Smooth muscle cell (in vitro differentiated cells): ENCODE data around the gene CPB1. TPM values are rescaled to one million over a fixed set of nuclear protein-coding genes. Genes with fewer than 3 reads are reported as not detected.

Experiments
- DNase-seq: peaks from one replicate; lab custom pipeline; 2025; ENCODE audit not compliant: unreplicated experiment; lab: John Stamatoyannopoulos, UW
- H2AFZ ChIP-seq: fragments of 200-600 bp; sonication (generic); 2 replicates; pipeline ENCODE4 v1.6.0; 2016; ENCODE audit warnings: antibody characterized with exemption, low read depth, mild to moderate bottlenecking
- H3F3A ChIP-seq: fragments of 200-600 bp; sonication (generic); 2 replicates; pipeline ENCODE4 v1.6.0; 2017; ENCODE audit warnings: antibody characterized with exemption, low read depth
- H3K27ac ChIP-seq: fragments of 200-600 bp; sonication (generic); 2 replicates; pipeline ENCODE4 v1.5.1; 2016; ENCODE audit warnings: low read depth, mild to moderate bottlenecking
- H3K27me3 ChIP-seq: fragments of 200-600 bp; sonication (generic); 2 replicates; pipeline ENCODE4 v1.6.1; 2016; ENCODE audit warnings: low read depth, mild to moderate bottlenecking
- H3K36me3 ChIP-seq: fragments of 200-600 bp; sonication (generic); 2 replicates; pipeline ENCODE4 v1.5.1; 2016; ENCODE audit warnings: low read depth
- H3K4me1 ChIP-seq: fragments of 200-600 bp; sonication (generic); 2 replicates; pipeline ENCODE4 v1.5.1; 2016; ENCODE audit warnings: low read depth
- H3K4me2 ChIP-seq: fragments of 200-600 bp; sonication (generic); 2 replicates; pipeline ENCODE4 v1.6.0; 2016; ENCODE audit warnings: mild to moderate bottlenecking
- H3K4me3 ChIP-seq: fragments of 200-600 bp; sonication (generic); 2 replicates; pipeline ENCODE4 v1.5.1; 2016; ENCODE audit warnings: mild to moderate bottlenecking
- H3K79me2 ChIP-seq: fragments of 200-600 bp; sonication (generic); 2 replicates; pipeline ENCODE4 v1.6.0; 2016; ENCODE audit warnings: low read depth, mild to moderate bottlenecking
- H3K9ac ChIP-seq: fragments of 200-600 bp; sonication (generic); 2 replicates; pipeline ENCODE4 v1.6.0; 2016; ENCODE audit warnings: low read depth
- H3K9me3 ChIP-seq: fragments of 200-600 bp; sonication (generic); replicated peaks from 2 replicates; pipeline ENCODE4 v1.5.1; 2016; ENCODE audit warnings: low read depth
- H4K20me1 ChIP-seq: fragments of 200-600 bp; sonication (generic); 2 replicates; pipeline ENCODE4 v1.6.0; 2016; ENCODE audit warnings: low read depth
- WGBS: methylation state at CpG from one replicate; pipeline ENCODE4 v1.1.7; 2016; ENCODE audit warnings: low lambda C conversion rate; 5-methylcytosine and 5-hydroxymethylcytosine counted together
- polyA plus RNA-seq: library from polyadenylated mRNA; unstranded; fragments of >200 nt; fragmentation: Nextera tagmentation; extraction: Ambion mirVana; gene quantifications from 2 replicates; pipeline ENCODE4 v1.2.1, GENCODE V29; 2016
- total RNA-seq: library from RNA; depleted of rRNA; stranded (reverse); fragments of >200 nt; gene quantifications from 2 replicates; pipeline ENCODE4 v1.2.3, GENCODE V29; 2014
- TF ChIP-seq, protein P1 (sequence below): fragments of 200-600 bp; sonication (generic); IDR thresholded peaks from 2 replicates; pipeline ENCODE4 v1.5.1; 2017; ENCODE audit warnings: borderline replicate concordance, mild to moderate bottlenecking, antibody characterized with exemption; ENCODE audit not compliant: insufficient read depth, poor library complexity, severe bottlenecking

The CPB1 gene
- total and polyA plus RNA-seq, 2 experiments from 2014 or later: not detected

DNA sequence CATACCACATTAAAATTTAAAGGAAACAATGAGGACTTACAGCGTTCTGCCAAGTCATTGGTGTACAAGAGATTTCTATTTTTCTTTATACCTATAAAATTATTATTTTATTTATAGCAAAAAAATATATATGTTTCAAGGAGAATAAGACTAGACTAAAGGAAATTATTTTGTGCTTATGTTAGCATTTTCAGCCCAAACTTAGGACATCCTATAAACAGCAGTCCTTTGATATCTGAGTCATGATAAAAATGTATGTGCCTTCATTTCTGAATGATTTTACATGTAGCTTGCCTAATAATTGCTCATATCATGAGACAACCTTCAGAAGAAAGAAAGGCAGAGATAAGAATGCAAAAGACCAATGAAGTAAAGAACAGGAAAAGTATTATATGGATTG, 20.8 kb downstream of the CPB1 start:
- no peak for DNase-seq
- Histone ChIP-seq H3K4me1 (no peaks in the 10 kb centered on the region), H3K27ac (no peak overlapping the region), H3K9ac (no peak overlapping the region), H4K20me1 (no peaks in the 10 kb centered on the region), H3F3A (no peaks in the 10 kb centered on the region), H3K4me2 (no peak overlapping the region), H3K4me3 (no peak overlapping the region), H3K79me2 (no peaks in the 10 kb centered on the region), H3K27me3 (no peaks in the 10 kb centered on the region), H3K9me3 (no peaks in the 10 kb centered on the region), H3K36me3 (no peaks in the 10 kb centered on the region), H2AFZ (no peak overlapping the region)
- WGBS: 96% methylated on average over 1 of the region's 1 CpG
- TF ChIP-seq, protein P1, sequence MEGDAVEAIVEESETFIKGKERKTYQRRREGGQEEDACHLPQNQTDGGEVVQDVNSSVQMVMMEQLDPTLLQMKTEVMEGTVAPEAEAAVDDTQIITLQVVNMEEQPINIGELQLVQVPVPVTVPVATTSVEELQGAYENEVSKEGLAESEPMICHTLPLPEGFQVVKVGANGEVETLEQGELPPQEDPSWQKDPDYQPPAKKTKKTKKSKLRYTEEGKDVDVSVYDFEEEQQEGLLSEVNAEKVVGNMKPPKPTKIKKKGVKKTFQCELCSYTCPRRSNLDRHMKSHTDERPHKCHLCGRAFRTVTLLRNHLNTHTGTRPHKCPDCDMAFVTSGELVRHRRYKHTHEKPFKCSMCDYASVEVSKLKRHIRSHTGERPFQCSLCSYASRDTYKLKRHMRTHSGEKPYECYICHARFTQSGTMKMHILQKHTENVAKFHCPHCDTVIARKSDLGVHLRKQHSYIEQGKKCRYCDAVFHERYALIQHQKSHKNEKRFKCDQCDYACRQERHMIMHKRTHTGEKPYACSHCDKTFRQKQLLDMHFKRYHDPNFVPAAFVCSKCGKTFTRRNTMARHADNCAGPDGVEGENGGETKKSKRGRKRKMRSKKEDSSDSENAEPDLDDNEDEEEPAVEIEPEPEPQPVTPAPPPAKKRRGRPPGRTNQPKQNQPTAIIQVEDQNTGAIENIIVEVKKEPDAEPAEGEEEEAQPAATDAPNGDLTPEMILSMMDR: no peak

DNA sequence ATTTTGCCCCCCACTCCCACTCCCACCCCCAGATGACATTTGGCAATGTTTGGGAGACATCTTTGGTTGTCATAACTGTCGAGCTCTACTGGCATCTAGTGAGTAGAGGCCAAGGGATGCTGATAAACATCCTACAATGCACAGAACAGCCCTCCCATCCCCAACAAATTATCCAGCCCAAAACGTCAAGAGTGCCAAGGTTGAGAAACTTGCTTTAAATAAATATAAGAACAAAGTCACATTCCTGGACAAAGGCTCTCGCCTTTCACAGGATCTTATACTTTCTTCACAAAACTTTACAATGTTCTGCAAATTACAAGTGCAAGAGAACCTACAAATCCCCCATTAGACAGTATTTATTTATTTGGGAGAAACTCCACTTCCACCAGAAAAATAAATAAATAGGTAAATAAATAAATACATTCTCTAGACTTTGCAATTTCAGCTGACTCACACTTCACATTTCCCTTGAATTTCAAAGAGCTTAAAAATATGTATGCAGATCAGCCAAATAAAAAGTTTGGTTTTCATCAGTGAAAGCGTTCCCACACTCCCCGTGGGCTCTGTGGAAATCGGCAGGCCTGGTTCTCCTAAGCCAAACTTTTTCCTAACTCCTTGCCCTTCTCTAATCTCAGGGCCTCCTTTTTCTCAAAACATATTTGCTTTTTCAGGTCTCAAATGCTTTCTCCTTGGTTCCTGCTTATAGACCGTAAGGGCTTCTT, 24.8 kb downstream of the CPB1 start:
- no peaks in the 10 kb centered on the region for H3K9me3 ChIP-seq
- no peak overlapping the region for H3K27ac ChIP-seq
- no peak overlapping the region for H3K4me3 ChIP-seq
- no peaks in the 10 kb centered on the region for H3K36me3 ChIP-seq
- no peaks in the 10 kb centered on the region for H3F3A ChIP-seq
- no peak overlapping the region for H3K9ac ChIP-seq
- DNase-seq: no peak
- H2AFZ ChIP-seq: no peak overlapping the region
- TF ChIP-seq, protein P1: no peak
- H4K20me1 ChIP-seq: no peaks in the 10 kb centered on the region
- H3K79me2 ChIP-seq: no peaks in the 10 kb centered on the region
- H3K27me3 ChIP-seq: no peaks in the 10 kb centered on the region
- WGBS: 88% methylated on average over 7 of the region's 7 CpGs
- no peaks in the 10 kb centered on the region for H3K4me1 ChIP-seq
- H3K4me2 ChIP-seq: no peak overlapping the region

DNA sequence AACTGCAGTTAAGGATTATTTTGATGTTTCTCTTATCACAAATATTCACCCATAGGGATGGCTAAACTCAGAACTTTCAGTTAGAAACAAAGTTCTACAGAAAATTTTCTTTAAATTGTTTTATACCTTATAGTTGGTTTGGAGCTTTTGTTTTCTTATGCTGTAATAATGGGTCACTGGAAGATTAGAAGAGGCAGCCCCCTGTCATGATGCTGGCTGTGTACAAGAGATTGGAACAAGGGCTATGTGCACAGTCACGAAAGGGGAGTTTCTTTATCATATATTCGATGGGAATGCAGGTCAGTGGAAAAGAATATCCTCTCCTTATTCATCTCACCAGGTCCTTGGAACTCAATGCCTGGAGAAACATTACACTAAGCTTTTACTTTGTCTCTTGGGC, 25.5 kb downstream of the CPB1 start:
- Histone ChIP-seq H3K4me1 (no peaks in the 10 kb centered on the region), H3K4me2 (no peak overlapping the region), H3K9me3 (no peaks in the 10 kb centered on the region), H3K36me3 (no peaks in the 10 kb centered on the region), H3K27me3 (no peaks in the 10 kb centered on the region), H3F3A (no peaks in the 10 kb centered on the region), H3K79me2 (no peaks in the 10 kb centered on the region), H3K27ac (no peak overlapping the region), H3K4me3 (no peak overlapping the region), H3K9ac (no peak overlapping the region), H4K20me1 (no peaks in the 10 kb centered on the region), H2AFZ (no peak overlapping the region)
- WGBS: 92% methylated on average over 2 of the region's 2 CpGs
- TF ChIP-seq, protein P1: no peak
- DNase-seq: no peak

DNA sequence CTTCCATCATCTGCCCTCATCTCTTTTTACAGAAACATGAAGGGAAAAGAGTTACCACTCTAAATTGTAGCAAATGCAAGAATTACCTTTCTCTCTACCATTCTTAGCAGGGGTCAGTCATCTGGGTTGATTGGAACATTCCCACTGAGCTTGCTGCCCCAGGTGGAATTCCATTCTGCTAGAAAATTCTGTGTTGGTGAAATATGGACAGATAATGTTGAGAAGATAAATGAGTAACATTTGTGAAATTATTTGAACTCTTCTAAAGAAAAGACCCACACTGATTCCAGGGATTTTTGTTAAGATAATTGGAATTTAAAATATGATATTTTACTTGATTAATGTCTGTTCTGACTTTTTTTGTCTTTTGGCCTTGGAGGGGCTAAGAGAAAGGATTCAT, 26.4 kb downstream of the CPB1 start:
- H3K9ac ChIP-seq: no peak overlapping the region
- no peaks in the 10 kb centered on the region for H3K9me3 ChIP-seq
- no peaks in the 10 kb centered on the region for H4K20me1 ChIP-seq
- H3K4me2 ChIP-seq: no peak overlapping the region
- H3K4me3 ChIP-seq: no peak overlapping the region
- no peaks in the 10 kb centered on the region for H3K4me1 ChIP-seq
- no peak overlapping the region for H3K27ac ChIP-seq
- H3K79me2 ChIP-seq: no peaks in the 10 kb centered on the region
- TF ChIP-seq, protein P1: no peak
- no peak for DNase-seq
- H2AFZ ChIP-seq: no peak overlapping the region
- no peaks in the 10 kb centered on the region for H3K27me3 ChIP-seq
- no peaks in the 10 kb centered on the region for H3K36me3 ChIP-seq
- no peaks in the 10 kb centered on the region for H3F3A ChIP-seq
